Mesendoderm (in vitro differentiated cells): ENCODE results near the gene ZNF821.

Experiments used
- DNase-seq: peaks from one replicate; pipeline ENCODE4 v3.0.0; 2013
- H2AK5ac ChIP-seq: 2 replicates; pipeline ENCODE4 v1.6.1; 2013; ENCODE audit warnings: low read length, inconsistent platforms
- H2BK120ac ChIP-seq: 2 replicates; pipeline ENCODE4 v1.6.1; 2013; ENCODE audit warnings: low read depth, mild to moderate bottlenecking, low read length, moderate library complexity, mixed read lengths
- H2BK15ac ChIP-seq: replicated peaks from 2 replicates; pipeline ENCODE4 v1.6.1; 2013; ENCODE audit warnings: low read depth, mild to moderate bottlenecking, moderate library complexity
- H2BK5ac ChIP-seq: 2 replicates; pipeline ENCODE4 v1.6.1; 2013; ENCODE audit warnings: low read length, inconsistent platforms
- H3K18ac ChIP-seq: 2 replicates; pipeline ENCODE4 v1.6.1; 2013; ENCODE audit warnings: mild to moderate bottlenecking, low read length, mixed read lengths
- H3K23ac ChIP-seq: one replicate; pipeline ENCODE4 v1.6.1; 2013; ENCODE audit warnings: low read length
- H3K27ac ChIP-seq: 2 replicates; pipeline ENCODE4 v1.5.1; 2013; ENCODE audit warnings: low read depth, mild to moderate bottlenecking, inconsistent platforms, low read length, moderate library complexity
- H3K27me3 ChIP-seq: 2 replicates; pipeline ENCODE4 v1.6.1; 2013; ENCODE audit warnings: low read length, control low read depth, mild to moderate bottlenecking, inconsistent platforms; ENCODE audit not compliant: insufficient read depth, poor library complexity
- H3K36me3 ChIP-seq: 2 replicates; pipeline ENCODE4 v1.6.1; 2013; ENCODE audit warnings: low read length, inconsistent platforms; ENCODE audit not compliant: control insufficient read depth, insufficient read depth
- H3K4ac ChIP-seq: one replicate; pipeline ENCODE4 v1.6.1; 2013; ENCODE audit warnings: low read depth, mild to moderate bottlenecking, low read length, moderate library complexity
- H3K4me1 ChIP-seq: 2 replicates; pipeline ENCODE4 v1.6.1; 2013; ENCODE audit warnings: low read depth, low read length, inconsistent platforms; ENCODE audit not compliant: control insufficient read depth
- H3K4me2 ChIP-seq: 2 replicates; pipeline ENCODE4 v1.6.1; 2013; ENCODE audit warnings: low read length
- H3K4me3 ChIP-seq: 2 replicates; pipeline ENCODE4 v1.5.1; 2013; ENCODE audit warnings: mild to moderate bottlenecking, low read length
- H3K56ac ChIP-seq: one replicate; pipeline ENCODE4 v1.6.1; 2013; ENCODE audit warnings: low read length
- H3K79me1 ChIP-seq: 2 replicates; pipeline ENCODE4 v1.6.1; 2013; ENCODE audit warnings: low read length, inconsistent platforms
- H3K79me2 ChIP-seq: 2 replicates; pipeline ENCODE4 v1.6.1; 2013; ENCODE audit warnings: mild to moderate bottlenecking, low read length; ENCODE audit not compliant: control insufficient read depth, insufficient read depth
- H3K9ac ChIP-seq: 2 replicates; pipeline ENCODE4 v1.6.1; 2013; ENCODE audit warnings: low read length, inconsistent platforms
- H4K5ac ChIP-seq: one replicate; pipeline ENCODE4 v1.6.1; 2013; ENCODE audit warnings: low read length
- H4K8ac ChIP-seq: one replicate; pipeline ENCODE4 v1.6.1; 2013; ENCODE audit warnings: low read depth, mild to moderate bottlenecking, control low read depth, low read length, moderate library complexity
- WGBS: extraction: QIAGEN DNeasy Blood & Tissue Kit; methylation state at CpG from one replicate; pipeline ENCODE4 v1.1.7; 2013; ENCODE audit warnings: low lambda C conversion rate, missing lambda C conversion rate; ENCODE audit not compliant: insufficient coverage; ENCODE audit errors: extremely low coverage; 5-methylcytosine and 5-hydroxymethylcytosine counted together

The ZNF821 gene

GRCh38 chr16:71853413-71853812, 30.6 kb downstream of the ZNF821 start:
- no peak overlapping the region for H3K4ac ChIP-seq
- peaks cover 9% of the 10 kb centered on the region for H3K36me3 ChIP-seq
- H2BK15ac ChIP-seq: no peak overlapping the region

GRCh38 chr16:71852561-71852960, 31.4 kb downstream of the ZNF821 start:
- no peak overlapping the region for H4K5ac ChIP-seq
- no peak overlapping the region for H4K8ac ChIP-seq
- H3K4ac ChIP-seq: no peak overlapping the region
- peaks cover 3% of the 10 kb centered on the region for H3K79me2 ChIP-seq
- no CpG with 5 or more reads among the region's 4 CpGs for WGBS
- H3K36me3 ChIP-seq: peaks cover 9% of the 10 kb centered on the region
- H3K27ac ChIP-seq: no peak overlapping the region
- no peak overlapping the region for H2AK5ac ChIP-seq
- H3K4me3 ChIP-seq: no peak overlapping the region
- DNase-seq: no peak
- no peak overlapping the region for H3K18ac ChIP-seq
- no peak overlapping the region for H3K56ac ChIP-seq
- H2BK120ac ChIP-seq: no peak overlapping the region
- no peaks in the 10 kb centered on the region for H3K27me3 ChIP-seq
- H3K4me1 ChIP-seq: no peaks in the 10 kb centered on the region
- H3K79me1 ChIP-seq: peaks cover 7% of the 10 kb centered on the region
- H3K23ac ChIP-seq: no peak overlapping the region
- no peak overlapping the region for H2BK15ac ChIP-seq
- no peak overlapping the region for H2BK5ac ChIP-seq
- H3K4me2 ChIP-seq: no peak overlapping the region
- no peak overlapping the region for H3K9ac ChIP-seq

More at GRCh38 chr16:71853413-71853812, 30.6 kb downstream of the ZNF821 start:
- Histone ChIP-seq H4K8ac (no peak overlapping the region), H3K56ac (no peak overlapping the region), H3K4me3 (no peak overlapping the region), H3K9ac (no peak overlapping the region), H3K27ac (no peak overlapping the region), H2BK5ac (no peak overlapping the region), H2BK120ac (no peak overlapping the region), H2AK5ac (no peak overlapping the region), H3K4me1 (no peaks in the 10 kb centered on the region), H3K4me2 (no peak overlapping the region), H3K18ac (no peak overlapping the region), H3K23ac (no peak overlapping the region), H4K5ac (no peak overlapping the region), H3K79me1 (peaks cover 4% of the 10 kb centered on the region), H3K27me3 (no peaks in the 10 kb centered on the region), H3K79me2 (no peaks in the 10 kb centered on the region)
- no peak for DNase-seq
- no CpG with 5 or more reads among the region's 4 CpGs for WGBS

- Histone ChIP-seq H3K4me3 (no peak overlapping the region), H3K9ac (no peak overlapping the region), H3K27me3 (no peaks in the 10 kb centered on the region), H3K23ac (no peak overlapping the region), H4K5ac (no peak overlapping the region), H3K4me2 (no peak overlapping the region), H4K8ac (no peak overlapping the region), H3K4ac (no peak overlapping the region), H3K56ac (no peak overlapping the region), H2BK120ac (no peak overlapping the region), H2AK5ac (no peak overlapping the region), H3K18ac (no peak overlapping the region), H3K79me1 (peaks cover 7% of the 10 kb centered on the region), H3K79me2 (peaks cover 6% of the 10 kb centered on the region), H2BK15ac (no peak overlapping the region), H2BK5ac (no peak overlapping the region), H3K36me3 (peaks cover 9% of the 10 kb centered on the region), H3K4me1 (no peaks in the 10 kb centered on the region), H3K27ac (no peak overlapping the region)
- no peak for DNase-seq
- WGBS: no CpG with 5 or more reads among the region's 3 CpGs
Measured at GRCh38 chr16:71852158-71852557, 31.8 kb downstream of the ZNF821 start.

GRCh38 chr16:71851746-71852145, 32.2 kb downstream of the ZNF821 start:
- Histone ChIP-seq H2BK15ac (no peak overlapping the region), H3K4me1 (peaks cover 3% of the 10 kb centered on the region), H3K56ac (no peak overlapping the region), H3K4ac (no peak overlapping the region), H3K27ac (no peak overlapping the region), H3K27me3 (no peaks in the 10 kb centered on the region), H4K8ac (no peak overlapping the region), H3K4me2 (no peak overlapping the region), H3K18ac (no peak overlapping the region), H4K5ac (no peak overlapping the region), H2AK5ac (no peak overlapping the region), H3K9ac (no peak overlapping the region), H2BK5ac (no peak overlapping the region), H3K79me2 (peaks cover 10% of the 10 kb centered on the region), H3K79me1 (peaks cover 11% of the 10 kb centered on the region), H3K23ac (no peak overlapping the region), H2BK120ac (no peak overlapping the region), H3K36me3 (peaks cover 9% of the 10 kb centered on the region), H3K4me3 (no peak overlapping the region)
- no CpG with 5 or more reads among the region's 8 CpGs for WGBS
- no peak for DNase-seq

GRCh38 chr16:71848622-71849021, 35.4 kb downstream of the ZNF821 start:
- no peak overlapping the region for H2AK5ac ChIP-seq
- no peak for DNase-seq
- no peak overlapping the region for H4K5ac ChIP-seq
- no peak overlapping the region for H3K56ac ChIP-seq
- WGBS: no CpG with 5 or more reads among the region's 6 CpGs
- H3K4me1 ChIP-seq: peaks cover 3% of the 10 kb centered on the region
- H3K4me2 ChIP-seq: no peak overlapping the region
- peaks cover 14% of the 10 kb centered on the region for H3K79me1 ChIP-seq
- no peak overlapping the region for H3K4me3 ChIP-seq
- H3K23ac ChIP-seq: no peak overlapping the region
- H3K9ac ChIP-seq: no peak overlapping the region
- H4K8ac ChIP-seq: no peak overlapping the region
- H3K18ac ChIP-seq: no peak overlapping the region
- no peaks in the 10 kb centered on the region for H3K27me3 ChIP-seq
- H3K36me3 ChIP-seq: peaks cover 9% of the 10 kb centered on the region
- no peak overlapping the region for H2BK120ac ChIP-seq
- no peak overlapping the region for H3K4ac ChIP-seq
- no peak overlapping the region for H2BK15ac ChIP-seq
- H3K79me2 ChIP-seq: peaks cover 17% of the 10 kb centered on the region
- H2BK5ac ChIP-seq: no peak overlapping the region
- H3K27ac ChIP-seq: no peak overlapping the region

GRCh38 chr16:71847096-71847495, 36.9 kb downstream of the ZNF821 start:
- peaks cover 17% of the 10 kb centered on the region for H3K79me2 ChIP-seq
- no peak overlapping the region for H3K4ac ChIP-seq
- peak overlapping the region; percentile 73 for H3K9ac ChIP-seq
- no peak overlapping the region for H2BK15ac ChIP-seq
- H3K4me3 ChIP-seq: no peak overlapping the region
- no peak overlapping the region for H4K5ac ChIP-seq
- peaks cover 9% of the 10 kb centered on the region for H3K36me3 ChIP-seq
- H2AK5ac ChIP-seq: no peak overlapping the region
- no peak overlapping the region for H2BK5ac ChIP-seq
- H3K23ac ChIP-seq: no peak overlapping the region
- peak overlapping the region; percentile 100 for H3K4me2 ChIP-seq
- no peak overlapping the region for H3K27ac ChIP-seq
- peaks cover 3% of the 10 kb centered on the region for H3K4me1 ChIP-seq
- no peak overlapping the region for H2BK120ac ChIP-seq
- DNase-seq: no peak
- no CpG with 5 or more reads among the region's 3 CpGs for WGBS
- no peak overlapping the region for H3K18ac ChIP-seq
- H3K56ac ChIP-seq: peak overlapping the region; percentile 95
- no peak overlapping the region for H4K8ac ChIP-seq
- H3K27me3 ChIP-seq: no peaks in the 10 kb centered on the region
- H3K79me1 ChIP-seq: peaks cover 14% of the 10 kb centered on the region
